Neural progenitor cell (in vitro differentiated cells): ENCODE data around the gene SPP1.

ENCODE experiments used
- CTCF ChIP-seq: fragments of 200-600 bp; sonication (generic); IDR thresholded peaks from 2 replicates; pipeline ENCODE4 v1.5.1; 2017; ENCODE audit warnings: antibody characterized with exemption, mild to moderate bottlenecking
- EZH2 ChIP-seq: fragments of 200-600 bp; sonication (generic); IDR thresholded peaks from 2 replicates; pipeline ENCODE4 v1.6.1; 2017; ENCODE audit warnings: antibody characterized with exemption, mild to moderate bottlenecking, moderate library complexity

DNA sequence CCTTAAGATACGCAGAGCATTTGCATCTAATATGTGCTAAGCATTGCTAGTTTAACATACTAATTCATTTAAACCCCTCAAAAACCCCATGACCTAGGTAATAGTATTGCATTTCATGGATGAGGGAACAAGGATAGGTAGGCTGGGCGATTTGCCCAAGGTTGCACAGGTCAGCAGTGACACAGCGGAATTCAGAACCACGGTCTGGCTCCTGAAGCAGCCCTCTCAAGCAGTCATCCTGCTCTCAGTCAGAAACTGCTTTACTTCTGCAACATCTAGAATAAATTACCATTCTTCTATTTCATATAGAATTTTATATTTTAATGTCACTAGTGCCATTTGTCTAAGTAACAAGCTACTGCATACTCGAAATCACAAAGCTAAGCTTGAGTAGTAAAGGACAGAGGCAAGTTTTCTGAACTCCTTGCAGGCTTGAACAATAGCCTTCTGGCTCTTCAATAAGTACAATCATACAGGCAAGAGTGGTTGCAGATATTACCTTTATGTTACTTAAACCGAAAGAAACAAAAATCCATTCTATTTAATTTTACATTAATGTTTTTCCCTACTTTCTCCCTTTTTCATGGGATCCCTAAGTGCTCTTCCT lies 555 bp upstream of the SPP1 start:
- TF ChIP-seq CTCF (no peak), EZH2 (no peak)
